Spinal cord (tissue), 10 donors: ENCODE data around the gene CCDC185. TPM values are rescaled to one million over a fixed set of nuclear protein-coding genes. Genes with fewer than 3 reads are reported as not detected.

Experiments used
- DNase-seq, 6 donors: peaks; one replicate each; pipeline versions ENCODE4 v3.0.0 to v3.0.0-alpha.2; 2013 to 2015; ENCODE audit warnings: low spot score in 6 of 6, low read depth in 4 of 6
- H3K27ac ChIP-seq: one replicate; pipeline ENCODE4 v1.5.1; 2013; ENCODE audit warnings: low read depth, low read length, control low read depth
- H3K27me3 ChIP-seq: one replicate; pipeline ENCODE4 v1.6.1; 2013; ENCODE audit warnings: low read length; ENCODE audit not compliant: control insufficient read depth, insufficient read depth
- H3K36me3 ChIP-seq: one replicate; pipeline ENCODE4 v1.6.1; 2013; ENCODE audit warnings: low read length; ENCODE audit not compliant: control insufficient read depth, insufficient read depth
- H3K4me1 ChIP-seq: one replicate; pipeline ENCODE4 v1.6.1; 2013; ENCODE audit warnings: low read length; ENCODE audit not compliant: control insufficient read depth, insufficient read depth
- H3K4me3 ChIP-seq: one replicate; pipeline ENCODE4 v1.5.1; 2013; ENCODE audit warnings: low read depth, low read length, control low read depth
- H3K9me3 ChIP-seq: one replicate; pipeline ENCODE4 v1.6.1; 2013; ENCODE audit warnings: low read length; ENCODE audit not compliant: control insufficient read depth, insufficient read depth
- WGBS: methylation state at CpG from one replicate; pipeline ENCODE4 v1.1.5; 2013; ENCODE audit warnings: missing lambda C conversion rate; ENCODE audit not compliant: insufficient coverage; 5-methylcytosine and 5-hydroxymethylcytosine counted together
- long read RNA-seq, 4 donors: transcript quantifications; one replicate each; lab custom pipeline, GENCODE V29; 2026
- polyA plus RNA-seq, 2 donors: library from polyadenylated mRNA; unstranded; fragments of 120-200 nt; gene quantifications; one replicate each; pipeline ENCODE4 v1.2.1, GENCODE V29; 2013; ENCODE audit not compliant: insufficient read length in 2 of 2
- total RNA-seq, 2 donors: library from RNA; depleted of rRNA in 1 of 2; stranded (reverse); fragments of 120-200 nt in 1 of 2; fragments of >200 nt in 1 of 2; gene quantifications; one replicate each; pipeline versions ENCODE4 v1.2.3 to v1.2.4, GENCODE V29; 2013 to 2014
- donor health status: healthy.

The CCDC185 gene
- total RNA-seq (under 1 TPM in 1 of 2 donors, not detected in 1; 0.10 TPM), polyA plus RNA-seq (under 1 TPM; 0.16 to 0.29 TPM)
- long read RNA-seq, donor 1 = 0 reads
- long read RNA-seq, donor 2 = 0 reads
- long read RNA-seq, donor 3, partial matches to known transcripts = 0 of 1 reads
- long read RNA-seq, donor 3, other reads (novel, unspliced or antisense) = 0 of 1 reads
- long read RNA-seq, donor 4 = 0 reads

DNA sequence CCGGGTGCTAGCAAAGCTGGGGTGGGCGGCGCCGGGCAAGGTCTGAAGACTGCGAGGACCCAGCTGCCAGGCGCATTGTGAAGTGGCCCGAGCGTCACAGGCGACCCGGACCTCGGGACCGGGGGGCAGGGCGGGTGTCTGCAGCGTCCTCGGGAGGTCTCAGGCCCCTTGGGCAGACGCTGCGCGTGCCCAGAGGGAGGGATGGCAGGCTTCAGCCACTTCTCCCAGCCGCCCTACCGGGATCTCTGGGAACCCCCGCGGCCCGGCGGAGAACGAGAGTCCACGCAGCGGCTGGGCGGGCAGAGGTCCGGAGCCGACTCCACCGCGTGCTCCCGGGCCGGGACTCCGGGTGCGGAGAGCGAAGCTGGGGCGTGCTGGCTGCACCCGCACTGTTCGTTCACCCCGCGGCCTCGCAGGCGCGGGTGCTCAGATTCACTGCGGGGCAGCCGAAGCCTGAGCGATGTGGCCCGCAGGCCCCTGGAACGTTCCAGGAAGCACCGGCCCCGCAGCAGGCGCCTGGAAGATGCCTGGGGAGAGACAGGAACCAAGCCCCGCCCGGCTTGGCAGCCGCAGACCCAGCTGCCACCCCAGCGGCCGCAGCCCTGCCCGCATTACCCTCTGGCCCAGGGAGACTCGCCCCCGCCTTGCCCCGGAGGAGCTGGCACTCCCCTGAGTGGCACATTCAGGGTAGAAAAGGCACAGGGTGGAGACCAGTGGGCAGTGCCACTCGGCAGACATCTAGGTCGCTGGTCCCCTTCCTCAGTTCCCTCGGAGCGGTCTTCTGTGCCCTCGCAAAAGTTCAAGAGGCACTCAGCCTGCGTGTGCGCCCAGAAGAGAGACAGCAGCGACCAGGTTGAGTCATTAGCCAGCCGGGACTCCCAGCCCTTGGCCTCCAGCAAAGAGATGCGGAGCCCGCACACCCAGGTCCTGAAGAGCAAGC lies at the start of gene CCDC185:
CCDC185 (plus strand) TSS at position 141 of the 940 bp plus-strand sequence; CDS start at position 202, 61 bp downstream.
- DNase-seq = peak in 2 of 6 donors; percentile 8 to 15
- Histone ChIP-seq H3K4me3 (peak within 1 kb of the TSS; percentile 11), H3K36me3 (no peaks in the 10 kb centered on the region), H3K27ac (no peak within 1 kb of the TSS), H3K4me1 (peaks cover 9% of the 10 kb centered on the region), H3K27me3 (peaks cover 22% of the 10 kb centered on the region), H3K9me3 (no peaks in the 10 kb centered on the region)
- WGBS = 23% methylated on average over 73 of the region's 73 CpGs

DNA sequence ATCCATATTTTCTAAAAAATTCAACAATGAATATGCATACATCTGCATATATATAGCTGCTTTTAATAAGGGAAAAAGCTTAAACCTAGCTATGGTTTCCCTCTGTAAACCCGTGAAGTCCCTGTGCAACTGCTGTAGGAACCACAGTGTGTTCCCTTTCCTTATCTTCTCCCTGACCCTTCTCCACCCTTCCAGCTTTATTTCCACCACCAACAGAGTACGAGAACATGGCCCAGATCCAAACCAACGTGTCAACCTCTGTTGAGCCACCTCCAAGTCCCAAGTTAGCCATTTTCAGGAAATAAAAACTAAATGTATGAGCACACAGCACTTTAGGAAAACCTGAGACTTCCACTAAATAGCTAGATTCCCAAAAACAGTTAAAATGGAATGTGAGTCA lies 49.5 kb upstream of the CCDC185 start:
- WGBS = 49% methylated on average over 3 of the region's 3 CpGs
- peaks cover 16% of the 10 kb centered on the region for H3K4me1 ChIP-seq
- no peak overlapping the region for H3K4me3 ChIP-seq
- no peak for DNase-seq
- H3K27me3 ChIP-seq = no peaks in the 10 kb centered on the region
- no peak overlapping the region for H3K27ac ChIP-seq
- H3K9me3 ChIP-seq = no peaks in the 10 kb centered on the region
- no peaks in the 10 kb centered on the region for H3K36me3 ChIP-seq

DNA sequence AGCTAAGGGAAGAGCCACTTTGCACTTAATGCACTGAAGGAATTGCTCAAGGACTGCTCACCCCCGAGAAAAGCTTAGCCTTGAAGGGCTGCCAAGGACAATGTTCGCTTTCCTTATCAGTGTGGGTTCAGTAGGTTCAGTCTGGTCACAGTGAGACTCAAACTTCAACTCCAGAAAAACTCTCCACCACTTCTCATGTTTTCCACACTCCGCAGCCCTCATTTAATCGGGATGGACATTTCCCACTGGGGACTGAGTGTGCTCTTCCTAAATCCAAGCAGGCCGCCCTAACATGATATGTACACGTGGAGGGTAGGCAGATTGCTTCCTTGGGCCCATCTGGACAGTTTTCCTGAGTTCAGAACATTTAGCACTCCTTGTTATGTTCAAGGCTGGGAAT lies 48.7 kb upstream of the CCDC185 start:
- no peak overlapping the region for H3K27ac ChIP-seq
- peaks cover 16% of the 10 kb centered on the region for H3K4me1 ChIP-seq
- no peak for DNase-seq
- H3K36me3 ChIP-seq = no peaks in the 10 kb centered on the region
- no peaks in the 10 kb centered on the region for H3K9me3 ChIP-seq
- H3K4me3 ChIP-seq = no peak overlapping the region
- H3K27me3 ChIP-seq = no peaks in the 10 kb centered on the region
- WGBS = 76% methylated on average over 3 of the region's 6 CpGs

DNA sequence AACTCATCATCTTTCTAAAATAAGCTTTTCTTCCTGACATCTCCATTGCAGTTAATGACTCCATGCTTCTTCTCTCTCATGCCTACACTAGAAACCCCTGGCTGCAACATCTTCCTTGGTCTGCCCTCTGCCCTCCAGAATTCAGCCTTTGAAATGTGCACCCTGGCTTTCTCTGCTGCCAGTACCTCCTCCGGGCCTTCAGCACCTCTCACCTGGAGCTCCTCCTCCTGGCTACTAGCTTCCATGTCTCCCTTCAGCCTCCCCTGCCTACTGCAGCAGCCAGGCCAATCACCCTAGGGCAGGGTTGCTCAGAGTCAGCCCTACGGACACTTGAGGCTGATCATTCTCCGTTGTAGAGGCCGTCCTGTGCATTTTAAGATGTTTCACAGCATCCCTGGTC lies 47.5 kb upstream of the CCDC185 start:
- Histone ChIP-seq H3K4me1 (peaks cover 8% of the 10 kb centered on the region), H3K27me3 (no peaks in the 10 kb centered on the region), H3K9me3 (no peaks in the 10 kb centered on the region), H3K4me3 (no peak overlapping the region), H3K27ac (no peak overlapping the region), H3K36me3 (no peaks in the 10 kb centered on the region)
- no peak for DNase-seq
- WGBS = 83% methylated on average over 4 of the region's 4 CpGs

DNA sequence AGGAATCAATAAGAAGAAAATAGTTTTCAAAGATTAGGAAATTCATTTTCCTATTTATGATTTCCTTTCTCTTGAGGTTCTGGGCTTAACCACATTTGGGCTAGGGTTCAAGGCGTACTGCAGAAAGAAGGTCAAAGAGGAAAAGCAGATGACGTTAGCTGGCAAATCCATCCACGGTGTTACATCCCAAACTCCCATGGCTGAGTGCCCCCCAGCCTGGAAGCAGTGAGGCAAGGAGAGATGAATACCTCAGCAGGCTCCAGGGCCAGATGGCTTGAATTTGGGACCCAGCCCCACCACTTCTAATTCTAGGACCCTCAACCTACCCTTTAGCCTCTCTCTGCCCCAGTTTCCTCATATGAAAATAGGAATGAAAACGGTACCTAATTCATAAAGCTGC lies 46.9 kb upstream of the CCDC185 start:
- no peak overlapping the region for H3K27ac ChIP-seq
- DNase-seq = no peak
- WGBS = 100% methylated on average over 1 of the region's 4 CpGs
- H3K4me3 ChIP-seq = no peak overlapping the region
- H3K9me3 ChIP-seq = no peaks in the 10 kb centered on the region
- peaks cover 3% of the 10 kb centered on the region for H3K4me1 ChIP-seq
- no peaks in the 10 kb centered on the region for H3K36me3 ChIP-seq
- H3K27me3 ChIP-seq = no peaks in the 10 kb centered on the region

DNA sequence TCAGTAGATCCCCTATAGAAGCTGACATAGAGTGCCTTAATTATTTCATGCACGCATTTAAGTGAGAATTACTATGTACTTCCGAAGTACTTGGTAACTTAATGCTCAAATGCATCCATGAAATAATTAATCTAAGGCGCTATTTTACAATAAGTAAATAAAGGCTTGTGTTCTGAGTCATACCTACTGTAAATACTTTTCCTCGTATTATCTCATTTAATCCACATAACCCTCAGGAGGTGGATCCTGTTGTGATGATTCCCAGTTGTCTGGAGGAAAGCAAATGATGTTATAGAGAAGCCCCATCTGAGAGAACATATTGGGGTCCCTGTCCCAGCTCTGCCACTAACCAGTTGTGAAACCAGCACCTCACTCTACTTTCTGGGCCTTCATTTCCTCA lies 45.6 kb upstream of the CCDC185 start:
- no peaks in the 10 kb centered on the region for H3K36me3 ChIP-seq
- H3K9me3 ChIP-seq = no peaks in the 10 kb centered on the region
- H3K4me3 ChIP-seq = no peak overlapping the region
- peaks cover 4% of the 10 kb centered on the region for H3K4me1 ChIP-seq
- H3K27ac ChIP-seq = no peak overlapping the region
- no CpG with 5 or more reads among the region's 4 CpGs for WGBS
- no peak for DNase-seq
- no peaks in the 10 kb centered on the region for H3K27me3 ChIP-seq

DNA sequence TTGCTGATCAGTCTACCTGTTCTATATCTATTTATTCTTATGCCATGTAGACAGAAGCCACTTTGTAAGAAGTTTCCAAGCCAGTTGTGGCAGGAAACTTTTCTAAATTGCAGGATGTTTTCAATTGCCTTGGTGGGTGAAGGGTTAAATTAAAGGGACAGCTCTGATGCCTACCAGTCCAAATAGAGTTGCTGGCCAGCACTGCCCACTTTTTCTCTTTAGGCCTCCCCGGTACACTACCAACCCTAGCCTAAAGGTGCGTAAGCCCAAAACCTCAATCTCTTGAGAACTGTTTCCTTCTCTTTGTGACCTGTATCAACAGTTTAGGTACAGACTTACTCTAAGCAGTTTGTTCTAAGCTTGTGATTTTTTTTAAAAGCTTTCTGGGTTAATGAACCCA lies 44.8 kb upstream of the CCDC185 start:
- no peak for DNase-seq
- H3K27me3 ChIP-seq = no peaks in the 10 kb centered on the region
- no peak overlapping the region for H3K4me3 ChIP-seq

DNA sequence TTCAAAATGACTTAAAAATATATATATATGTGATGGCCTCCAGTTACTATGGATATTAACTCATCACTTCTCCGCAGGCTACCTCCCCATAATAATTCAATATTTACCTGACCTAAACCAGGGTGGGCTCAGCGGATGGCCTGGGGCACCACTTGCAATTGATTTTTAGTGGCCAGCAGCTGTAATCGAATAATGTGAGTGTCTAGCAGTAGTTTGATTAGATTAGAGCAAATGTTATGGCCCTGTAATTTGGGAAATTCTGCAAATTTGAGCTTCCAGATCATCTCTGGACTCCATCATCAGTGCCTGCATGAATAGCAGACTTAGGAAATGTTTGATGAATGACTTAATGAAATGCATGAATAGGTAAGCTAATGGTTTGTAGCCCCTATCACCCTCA lies 44.0 kb upstream of the CCDC185 start:
- H3K4me3 ChIP-seq = no peak overlapping the region
- WGBS = 100% methylated on average over 1 of the region's 3 CpGs
- no peak overlapping the region for H3K27ac ChIP-seq

More for the DNA sequence above, 44.8 kb upstream of the CCDC185 start:
- Histone ChIP-seq H3K9me3 (no peaks in the 10 kb centered on the region), H3K36me3 (no peaks in the 10 kb centered on the region), H3K27ac (no peak overlapping the region), H3K4me1 (peaks cover 9% of the 10 kb centered on the region)
- WGBS = 40% methylated on average over 1 of the region's 2 CpGs

DNA sequence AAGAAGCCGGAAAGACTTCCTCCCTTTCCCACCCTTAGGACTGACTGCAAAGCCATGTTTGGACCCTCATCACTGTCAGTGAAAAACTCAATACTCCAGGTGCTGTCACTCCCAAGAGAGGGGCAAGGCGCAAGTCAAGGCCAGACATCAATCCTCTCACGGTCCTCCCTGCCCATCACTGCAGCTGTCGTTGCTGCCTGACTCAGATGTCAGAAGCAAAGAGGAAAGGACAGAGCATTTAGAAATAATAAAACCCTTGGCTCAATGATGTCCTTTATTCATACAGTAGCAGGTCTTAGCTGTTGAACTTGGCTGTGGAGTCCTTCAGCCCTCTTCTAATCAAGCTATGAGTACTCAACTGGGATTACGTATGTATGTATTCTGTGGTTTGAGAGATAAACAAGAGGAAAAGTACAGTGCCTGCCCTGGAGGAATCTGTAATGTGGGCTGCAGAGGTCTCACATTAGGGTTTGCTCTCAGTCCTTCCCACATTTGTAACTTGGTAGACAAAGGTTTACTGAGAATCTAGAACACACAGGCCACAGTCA lies 42.8 kb upstream of the CCDC185 start:
- no peak overlapping the region for H3K27ac ChIP-seq
- no peak for DNase-seq
- H3K4me3 ChIP-seq = no peak overlapping the region
- H3K27me3 ChIP-seq = no peaks in the 10 kb centered on the region
- 61% methylated on average over 3 of the region's 5 CpGs for WGBS
- H3K4me1 ChIP-seq = peaks cover 9% of the 10 kb centered on the region
- H3K36me3 ChIP-seq = no peaks in the 10 kb centered on the region
- no peaks in the 10 kb centered on the region for H3K9me3 ChIP-seq

More for the DNA sequence above, 44.0 kb upstream of the CCDC185 start:
- H3K9me3 ChIP-seq = no peaks in the 10 kb centered on the region
- DNase-seq = no peak
- H3K27me3 ChIP-seq = no peaks in the 10 kb centered on the region
- no peaks in the 10 kb centered on the region for H3K36me3 ChIP-seq
- H3K4me1 ChIP-seq = peaks cover 9% of the 10 kb centered on the region
